ENCODE measurements around the gene SLC2A13.

SLC2A13 gene

GRCh38 chr12:39839072-39839471, 266.8 kb downstream of the SLC2A13 start:
- DNase-seq (ENCODE audit: low spot score) (no peak), ATAC-seq (ENCODE audit: low read depth) (no peak)
- TF ChIP-seq CTCF (IDR thresholded peaks at IDR 0.05; ENCODE audit: poor library complexity, severe bottlenecking) = no peak
- no peaks in the 10 kb centered on the region for H3K27me3 ChIP-seq (ENCODE audit: insufficient read depth, poor library complexity, severe bottlenecking)
- no peak overlapping the region for H3K4me3 ChIP-seq (ENCODE audit: severe bottlenecking)
- H3K4me1 ChIP-seq (ENCODE audit: insufficient read depth, poor library complexity, severe bottlenecking) = no peaks in the 10 kb centered on the region
- H3K27ac ChIP-seq (ENCODE audit: poor library complexity, severe bottlenecking) = no peak overlapping the region
- no peaks in the 10 kb centered on the region for H3K9me3 ChIP-seq (ENCODE audit: severe bottlenecking)
- no peaks in the 10 kb centered on the region for H3K36me3 ChIP-seq (ENCODE audit: low read depth)

- no peak for TF ChIP-seq CTCF (IDR thresholded peaks at IDR 0.05; ENCODE audit: poor library complexity, severe bottlenecking)
Measured at GRCh38 chr12:39835517-39836489, 270.1 kb downstream of the SLC2A13 start.

GRCh38 chr12:39831587-39832315, 274.1 kb downstream of the SLC2A13 start:
- ATAC-seq (ENCODE audit: low read depth) (peak; percentile 19; the same call in 1 of the 3 replicates), DNase-seq (ENCODE audit: low spot score) (no peak)
- no peak for TF ChIP-seq CTCF (IDR thresholded peaks at IDR 0.05; ENCODE audit: poor library complexity, severe bottlenecking)
- Histone ChIP-seq H3K36me3 (ENCODE audit: low read depth) (no peaks in the 10 kb centered on the region), H3K4me3 (ENCODE audit: severe bottlenecking) (no peak overlapping the region), H3K9me3 (ENCODE audit: severe bottlenecking) (no peaks in the 10 kb centered on the region), H3K27me3 (ENCODE audit: insufficient read depth, poor library complexity, severe bottlenecking) (no peaks in the 10 kb centered on the region), H3K4me1 (ENCODE audit: insufficient read depth, poor library complexity, severe bottlenecking) (no peaks in the 10 kb centered on the region), H3K27ac (ENCODE audit: poor library complexity, severe bottlenecking) (no peak overlapping the region)

More at GRCh38 chr12:39835517-39836489, 270.1 kb downstream of the SLC2A13 start:
- no peaks in the 10 kb centered on the region for H3K9me3 ChIP-seq (ENCODE audit: severe bottlenecking)
- H3K36me3 ChIP-seq (ENCODE audit: low read depth) = no peaks in the 10 kb centered on the region
- DNase-seq (ENCODE audit: low spot score) (no peak), ATAC-seq (ENCODE audit: low read depth) (no peak)
- H3K27ac ChIP-seq (ENCODE audit: poor library complexity, severe bottlenecking) = no peak overlapping the region
- no peaks in the 10 kb centered on the region for H3K27me3 ChIP-seq (ENCODE audit: insufficient read depth, poor library complexity, severe bottlenecking)
- H3K4me1 ChIP-seq (ENCODE audit: insufficient read depth, poor library complexity, severe bottlenecking) = no peaks in the 10 kb centered on the region
- no peak overlapping the region for H3K4me3 ChIP-seq (ENCODE audit: severe bottlenecking)

- DNase-seq (ENCODE audit: low spot score) = no peak
- H3K4me1 ChIP-seq (ENCODE audit: insufficient read depth, poor library complexity, severe bottlenecking) = no peaks in the 10 kb centered on the region
- TF ChIP-seq CTCF (IDR thresholded peaks at IDR 0.05; ENCODE audit: poor library complexity, severe bottlenecking) = no peak
Measured at GRCh38 chr12:39830852-39831520, 274.9 kb downstream of the SLC2A13 start.

More at GRCh38 chr12:39830852-39831520, 274.9 kb downstream of the SLC2A13 start:
- ATAC-seq (ENCODE audit: low read depth) = no peak
- Histone ChIP-seq H3K27ac (ENCODE audit: poor library complexity, severe bottlenecking) (no peak overlapping the region), H3K27me3 (ENCODE audit: insufficient read depth, poor library complexity, severe bottlenecking) (no peaks in the 10 kb centered on the region), H3K9me3 (ENCODE audit: severe bottlenecking) (no peaks in the 10 kb centered on the region), H3K36me3 (ENCODE audit: low read depth) (no peaks in the 10 kb centered on the region), H3K4me3 (ENCODE audit: severe bottlenecking) (no peak overlapping the region)
